Stimulated activated CD8-positive, alpha-beta memory T cell treated with anti-CD3 and anti-CD28 coated beads, Interleukin-4, amount 100 ng/mL, for 24 hours (primary cell): Measurements from ENCODE around the gene LCNL1.

ENCODE experiments used
- DNase-seq: peaks from one replicate; pipeline ENCODE4 v3.0.0-alpha.2; 2020; ENCODE audit warnings: low read depth

Gene LCNL1

DNA sequence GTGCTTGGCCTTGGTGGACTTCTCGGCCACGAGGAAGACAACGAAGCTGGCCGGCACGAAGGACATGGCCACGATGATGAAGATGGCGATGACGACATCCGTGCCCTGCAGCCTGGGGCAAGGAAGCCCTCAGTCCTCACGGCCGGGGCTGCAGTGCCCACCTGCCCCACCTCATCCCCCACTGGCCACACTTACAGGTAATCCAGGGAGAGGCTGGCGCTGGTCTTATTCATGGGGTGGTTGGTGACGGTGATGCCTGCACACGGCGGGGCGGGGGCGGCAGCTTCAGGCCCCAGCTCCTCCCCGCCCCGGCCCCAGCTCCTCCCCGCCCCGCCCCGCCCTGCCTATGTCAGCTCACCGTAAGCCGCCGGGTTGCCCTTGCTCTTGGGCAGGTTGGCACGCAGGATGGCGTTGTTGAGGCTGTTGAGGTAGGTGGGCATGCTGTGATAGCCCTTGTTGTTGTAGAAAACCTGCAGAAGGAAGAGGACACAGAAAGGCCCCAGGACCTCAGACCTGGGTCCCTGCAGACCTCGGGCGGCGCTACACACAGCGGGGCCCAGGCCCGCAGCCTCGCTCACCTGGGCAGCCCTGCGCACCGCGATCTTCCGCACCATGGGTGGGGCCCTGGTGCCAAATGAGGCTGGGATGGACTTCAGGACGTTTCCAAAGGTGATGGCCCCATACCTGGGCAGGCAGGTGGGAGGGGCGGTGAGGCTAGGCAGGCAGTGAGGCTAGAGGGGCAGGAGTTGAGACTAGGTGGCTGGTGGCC, 29.3 kb downstream of the LCNL1 start:
- no peak for DNase-seq

DNA sequence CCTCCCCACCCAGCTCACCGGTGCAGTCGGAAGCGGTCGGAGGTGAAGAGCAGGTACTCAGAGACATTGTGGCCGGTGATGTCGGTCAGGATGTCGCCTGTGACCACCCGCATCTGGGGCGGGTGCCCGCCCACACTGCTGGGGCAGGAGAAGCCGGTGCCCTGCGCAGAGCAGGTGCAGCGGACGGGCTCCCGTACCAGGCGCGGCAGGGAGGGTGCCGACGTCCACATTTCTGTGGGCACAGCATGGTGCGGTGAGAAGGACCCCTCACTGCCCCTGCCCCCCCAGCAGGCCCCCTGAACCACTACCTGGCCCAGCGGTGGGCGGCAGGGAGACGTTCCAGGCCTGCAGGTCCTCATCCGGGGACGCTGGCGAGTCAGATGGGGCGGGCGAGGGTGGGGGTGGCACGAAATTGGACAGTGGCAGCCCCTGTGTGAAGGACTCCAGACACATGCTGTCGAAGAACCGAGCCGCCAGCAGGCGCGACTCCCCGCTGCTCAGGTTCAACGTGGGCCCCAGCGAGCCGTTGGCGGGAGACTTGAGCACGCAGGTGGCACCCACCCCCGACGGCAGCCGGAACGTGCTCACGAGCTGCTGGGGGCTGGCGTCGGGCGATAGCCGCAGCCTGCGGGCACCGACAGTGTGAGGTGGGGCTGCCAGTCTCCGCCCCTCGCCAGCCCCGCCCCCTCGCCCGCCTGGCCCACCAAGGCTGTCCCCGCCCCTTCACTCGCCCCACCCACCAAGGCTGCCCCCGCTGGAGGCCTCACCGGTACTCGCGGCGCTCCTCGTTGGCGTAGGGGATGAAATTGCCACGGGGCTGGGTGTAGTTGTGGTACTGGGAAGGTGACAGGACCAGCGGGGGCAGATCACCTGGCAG, 30.1 kb downstream of the LCNL1 start:
- DNase-seq = no peak

DNA sequence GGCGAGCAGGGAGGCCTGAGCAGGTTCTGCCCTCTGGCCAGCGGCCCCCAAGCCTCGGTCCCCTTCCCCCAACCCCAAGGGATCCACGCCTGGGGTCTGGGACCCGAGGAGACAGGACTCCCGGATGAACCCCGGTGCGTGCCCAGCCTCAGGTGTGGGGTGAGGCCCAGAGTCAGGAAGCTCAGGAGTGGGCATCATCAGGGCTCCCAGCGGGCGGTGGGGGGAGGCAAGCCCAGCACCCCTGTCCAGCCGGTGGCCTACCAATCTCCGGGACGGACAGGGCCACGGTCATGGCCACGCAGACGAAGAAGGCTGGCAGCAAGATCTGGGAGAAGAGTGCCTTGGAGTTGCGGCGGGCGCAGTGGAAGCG, 30.8 kb downstream of the LCNL1 start:
- DNase-seq = no peak

DNA sequence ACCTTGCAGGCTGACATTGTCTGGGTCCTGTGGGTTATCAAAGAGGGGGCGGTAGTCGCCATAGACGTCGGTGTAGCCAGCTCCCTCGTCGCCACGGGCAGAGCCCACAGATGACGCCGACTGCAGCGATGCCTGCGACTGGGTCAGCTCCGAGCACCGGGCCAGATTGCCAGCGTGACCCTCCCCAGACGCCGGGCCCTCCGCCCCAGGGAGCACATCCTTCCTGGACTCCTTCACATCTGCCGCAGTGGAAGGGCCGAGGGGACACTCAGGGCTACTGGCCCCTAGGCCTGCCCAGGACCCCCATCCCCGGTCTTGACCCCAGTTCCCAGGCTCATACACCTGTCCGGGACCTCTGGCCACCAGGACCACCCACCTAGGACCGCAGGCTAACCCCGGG, 31.4 kb downstream of the LCNL1 start:
- no peak for DNase-seq

DNA sequence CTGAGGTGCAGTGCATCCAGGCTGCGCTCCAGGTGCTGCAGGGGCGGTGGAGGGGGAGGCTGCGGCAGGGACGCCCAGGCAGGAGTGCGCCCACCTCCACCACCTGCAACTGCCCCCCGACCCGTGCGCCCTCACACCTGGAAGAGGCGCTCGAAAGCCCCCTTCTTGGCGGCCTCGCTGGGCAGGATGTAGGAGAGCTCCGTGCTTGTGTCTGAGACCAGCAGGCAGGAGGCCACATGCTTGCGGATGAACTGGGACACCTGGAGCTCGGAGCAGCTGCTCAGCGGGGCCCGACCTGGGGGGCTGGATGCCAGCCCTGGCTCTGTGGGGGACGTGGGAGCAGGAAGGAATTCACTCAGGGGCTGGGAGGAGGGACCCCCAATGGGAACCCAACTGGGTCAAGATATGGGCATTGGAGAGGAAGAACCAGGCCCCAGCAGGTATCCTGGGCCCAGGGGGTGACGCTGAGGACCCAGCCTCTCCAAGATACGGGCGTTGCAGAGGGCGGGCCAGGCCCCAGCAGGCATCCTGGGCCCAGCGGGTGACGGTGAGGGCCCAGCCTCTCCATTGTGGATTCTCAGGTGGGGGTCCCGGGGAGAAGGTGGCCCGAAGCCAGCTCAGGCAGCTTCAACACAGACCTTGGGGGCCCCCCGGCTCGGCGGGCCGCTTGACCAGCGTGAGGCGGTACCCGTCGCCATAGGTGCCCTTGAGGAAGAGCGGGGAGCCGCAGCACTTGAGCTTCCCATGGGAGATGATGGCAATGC, 32.2 kb downstream of the LCNL1 start:
- no peak for DNase-seq

DNA sequence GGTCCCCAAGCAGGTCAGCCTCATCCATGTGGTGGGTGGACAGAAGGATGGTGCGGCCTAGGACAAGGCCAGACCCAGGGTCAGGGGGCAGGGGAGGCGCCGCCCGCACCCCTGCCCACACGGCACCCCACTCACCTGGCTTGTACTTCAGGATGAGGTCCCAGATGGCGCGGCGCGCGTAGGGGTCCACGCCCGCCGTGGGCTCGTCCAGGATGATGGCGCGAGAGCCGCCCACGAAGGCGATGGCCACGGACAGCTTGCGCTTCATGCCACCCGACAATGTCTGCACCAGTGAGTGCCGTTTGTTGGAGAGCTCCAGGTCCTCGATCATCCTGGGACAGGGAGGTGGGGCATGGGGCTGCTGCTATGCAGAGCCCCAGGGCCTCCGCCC, 32.7 kb downstream of the LCNL1 start:
- no peak for DNase-seq

DNA sequence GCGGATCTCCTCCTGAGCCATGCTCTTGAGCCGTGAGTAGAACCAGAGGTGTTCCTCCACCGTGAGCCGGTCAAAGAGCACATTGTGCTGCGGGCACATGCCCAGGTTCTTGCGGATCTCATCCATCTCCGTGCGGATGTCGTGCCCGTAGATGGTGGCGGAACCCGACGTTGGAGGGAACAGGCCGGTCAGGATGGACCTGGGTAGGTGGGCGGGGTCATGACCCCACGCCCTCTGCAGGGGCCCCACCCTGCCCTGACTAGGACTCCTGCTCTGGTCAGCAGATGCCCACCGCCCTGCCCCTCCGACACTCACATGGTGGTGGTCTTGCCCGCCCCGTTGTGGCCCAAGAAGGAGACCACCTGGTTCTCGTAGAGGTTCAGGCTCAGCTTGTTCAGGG, 33.2 kb downstream of the LCNL1 start:
- DNase-seq = no peak

DNA sequence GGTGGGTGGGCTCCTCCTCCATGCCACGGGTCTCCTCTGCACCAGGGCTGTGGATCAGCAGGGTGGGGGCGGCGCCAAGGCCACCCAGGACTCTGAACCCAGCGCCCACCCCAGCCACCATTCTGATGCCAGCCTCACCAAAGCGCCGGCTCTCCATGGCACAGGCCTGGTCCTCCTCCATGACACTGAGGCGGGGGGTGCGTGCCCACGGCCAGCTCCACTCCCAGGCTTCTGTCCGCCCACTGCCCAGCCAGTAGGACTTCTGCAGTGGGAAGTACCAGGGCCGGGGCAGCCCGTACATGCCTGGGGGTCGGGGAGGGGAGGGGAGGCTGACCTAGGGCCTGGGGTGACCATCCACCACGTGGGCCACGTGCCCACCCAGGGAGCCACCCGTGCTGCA, 33.6 kb downstream of the LCNL1 start:
- DNase-seq = no peak

DNA sequence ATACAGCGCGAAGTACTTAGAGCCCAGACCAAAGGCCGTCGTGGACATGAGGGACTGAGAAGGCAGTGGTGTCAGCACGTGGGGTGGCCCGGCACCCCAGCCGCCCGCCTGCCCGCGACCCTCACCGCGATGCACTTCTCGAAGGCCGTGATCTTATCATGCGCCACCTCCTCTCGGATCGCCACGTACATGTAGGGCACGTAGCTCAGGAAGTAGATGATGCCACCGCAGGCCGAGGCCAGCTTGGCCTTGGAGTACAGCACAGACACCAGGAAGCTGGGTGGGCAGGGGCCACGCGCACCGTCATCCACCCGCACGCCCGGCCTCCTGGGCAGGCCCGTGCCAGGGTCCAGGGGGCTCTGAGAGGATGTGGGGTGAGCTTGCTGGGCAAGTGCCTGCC, 34.3 kb downstream of the LCNL1 start:
- no peak for DNase-seq

DNA sequence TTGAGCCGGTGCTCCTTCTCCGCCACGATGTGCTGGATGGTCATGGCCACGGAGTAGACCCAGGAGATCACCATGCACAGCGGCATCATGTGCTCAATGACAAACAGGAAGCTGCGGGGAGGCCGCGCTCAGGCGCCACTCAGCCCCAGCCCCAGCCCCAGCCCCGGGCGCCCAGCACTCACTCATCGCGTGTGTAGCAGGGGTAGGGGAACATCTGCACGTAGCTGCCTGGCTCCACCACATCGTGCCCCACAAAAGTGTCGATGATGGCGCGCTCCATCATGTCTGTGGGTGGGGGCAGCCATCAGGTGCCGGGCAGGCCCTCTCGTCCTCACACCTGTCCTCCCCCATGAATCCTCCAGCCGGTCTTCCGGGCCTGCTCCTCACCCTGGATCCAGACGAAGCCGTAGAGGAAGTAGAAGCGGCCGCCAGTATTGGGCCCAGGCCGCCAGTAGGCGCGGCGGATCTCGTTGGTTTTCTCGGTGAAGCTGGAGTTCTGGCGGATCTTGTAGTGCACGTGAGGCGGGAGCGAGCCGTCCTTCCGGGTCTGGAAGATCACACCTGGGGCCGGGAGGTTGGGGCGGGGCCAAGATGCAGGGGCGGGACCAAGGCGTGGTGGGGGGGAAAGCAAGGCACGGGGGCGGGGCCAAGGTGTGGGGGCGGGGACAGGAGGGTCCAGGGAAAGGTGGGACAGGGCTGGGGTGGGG, 35.2 kb downstream of the LCNL1 start:
- DNase-seq = no peak

DNA sequence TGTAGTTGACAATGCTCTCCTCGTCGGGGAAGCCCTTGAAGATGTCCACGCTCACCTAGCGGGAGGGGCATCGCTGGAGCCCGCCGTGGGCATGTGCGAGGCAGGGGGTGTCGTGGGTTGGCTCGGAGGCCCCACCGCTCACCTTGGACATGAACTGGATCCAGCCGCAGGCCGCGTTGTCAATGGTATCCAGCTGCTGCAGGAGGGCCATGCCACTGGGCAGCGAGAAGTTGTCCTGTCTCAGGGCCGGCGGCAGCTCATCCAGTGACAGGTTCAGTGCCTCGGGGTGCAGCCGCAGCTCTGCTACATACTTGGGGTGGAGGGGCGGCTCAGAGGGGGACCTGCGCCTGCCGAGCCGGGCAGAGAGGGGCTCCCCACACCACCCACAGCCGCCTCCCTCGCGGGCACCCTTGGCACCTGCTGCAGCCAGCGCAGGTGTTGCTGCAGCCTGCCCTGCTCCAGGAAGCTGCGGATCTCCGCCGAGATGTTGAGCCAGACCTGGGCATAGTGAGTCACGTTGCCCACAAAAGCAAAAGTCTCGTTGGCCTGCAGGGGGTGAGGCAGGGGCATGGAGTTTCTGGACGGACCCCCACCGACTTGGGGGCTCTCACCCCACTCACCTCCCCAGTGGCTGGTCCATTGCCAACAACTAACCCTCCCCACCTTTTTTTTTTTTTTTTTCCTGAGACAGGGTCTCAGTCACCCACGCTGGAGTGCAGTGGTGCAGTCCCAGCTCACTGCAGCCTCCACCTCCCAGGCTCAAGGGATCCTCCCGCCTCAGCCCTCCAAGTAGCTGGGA, 36.2 kb downstream of the LCNL1 start:
- no peak for DNase-seq

DNA sequence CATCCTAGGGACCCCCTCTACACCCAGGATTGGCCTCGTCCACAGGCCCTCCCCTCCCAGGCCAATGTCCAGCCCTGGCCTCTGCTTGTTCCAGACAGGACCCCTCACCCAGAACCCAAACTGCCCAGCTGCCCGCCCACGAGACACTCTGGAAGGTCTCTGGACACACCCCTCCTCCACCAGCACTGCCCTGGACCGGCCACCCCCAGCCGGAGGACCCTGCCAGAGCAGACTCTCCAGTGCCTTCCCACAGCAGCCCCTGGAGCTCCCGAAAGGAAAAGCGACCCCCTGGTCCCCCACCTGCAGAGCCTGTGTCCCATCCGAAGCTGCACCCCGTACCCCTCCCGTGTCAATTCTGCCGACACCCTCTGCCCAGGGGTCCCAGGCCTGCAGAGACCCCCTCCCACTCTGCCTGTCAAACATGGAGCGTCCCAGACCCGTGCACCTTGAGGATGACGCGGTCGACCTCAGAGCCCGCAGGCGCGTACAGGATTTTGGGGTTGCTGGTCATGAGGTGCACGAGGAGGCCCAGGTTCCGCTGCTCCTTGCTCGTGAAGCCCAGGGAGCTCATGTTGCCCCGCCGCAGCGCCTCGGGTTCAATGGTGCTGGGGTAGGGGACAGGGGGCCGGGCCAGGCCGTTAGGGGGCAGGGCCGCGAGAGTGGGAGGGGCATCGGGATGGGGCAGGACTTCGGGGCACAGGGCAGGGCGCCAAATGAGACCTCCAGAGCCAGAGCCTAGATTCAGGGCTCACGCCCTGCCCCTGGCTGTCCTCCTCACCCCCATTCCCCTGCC, 37.3 kb downstream of the LCNL1 start:
- no peak for DNase-seq

DNA sequence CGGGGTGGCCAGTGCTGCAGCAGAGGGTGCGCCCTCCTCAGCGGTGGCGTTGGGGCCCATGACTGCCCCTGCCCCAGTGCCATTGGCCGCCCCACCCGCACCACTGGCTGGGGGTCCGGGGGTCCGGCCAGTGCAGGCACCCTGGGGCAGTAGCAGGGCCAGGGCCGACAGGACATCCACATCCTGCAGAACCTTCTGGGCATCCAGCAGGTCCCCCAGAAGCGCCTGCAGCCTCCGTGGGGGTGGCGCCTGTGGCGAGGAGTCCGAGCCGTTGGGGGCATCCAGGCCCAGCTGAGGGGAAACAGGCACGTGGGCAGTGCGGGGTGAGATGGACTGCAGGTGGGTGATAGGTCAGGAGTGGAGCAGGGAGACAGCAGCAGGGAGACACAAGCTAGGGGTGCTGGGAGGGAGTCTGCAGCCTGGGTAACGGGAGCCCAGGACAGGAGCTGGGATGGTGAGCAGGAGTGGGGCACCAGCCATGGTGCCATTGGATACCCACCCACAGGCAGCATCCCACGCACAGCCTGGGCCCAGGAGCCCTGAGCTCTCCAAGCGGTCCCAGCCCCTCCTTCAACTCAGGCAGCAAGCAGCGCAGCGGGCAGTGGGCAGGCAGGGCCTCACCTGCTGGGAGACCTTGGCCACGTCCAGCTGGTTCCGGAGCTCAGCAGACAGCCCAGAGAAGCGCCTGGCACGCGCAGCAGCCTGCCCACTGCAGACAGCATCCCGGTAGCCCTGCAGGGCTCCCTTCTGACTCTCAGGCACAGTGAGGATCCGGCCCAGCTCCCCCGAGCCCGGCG, 38.2 kb downstream of the LCNL1 start:
- DNase-seq = no peak

DNA sequence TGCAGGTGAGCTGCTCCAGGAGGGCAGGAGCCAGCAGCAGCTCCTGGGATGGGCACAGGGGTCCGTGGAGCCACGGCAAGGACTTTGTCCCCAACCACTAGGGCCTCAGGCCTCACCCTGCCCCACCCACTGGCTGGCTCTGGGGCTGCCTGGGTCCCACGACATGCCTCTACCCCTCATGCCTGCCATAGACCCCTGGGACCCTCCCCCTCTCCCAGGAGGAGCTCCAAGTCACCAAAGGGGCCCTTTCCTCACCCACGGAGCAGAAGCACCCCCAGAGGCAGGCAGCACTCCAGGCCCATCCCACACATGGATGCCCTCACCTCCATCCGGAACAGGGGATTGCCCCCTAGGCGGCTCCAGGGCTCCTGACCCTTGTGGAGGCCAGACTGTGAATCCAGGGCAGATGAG, 38.8 kb downstream of the LCNL1 start:
- DNase-seq = no peak

DNA sequence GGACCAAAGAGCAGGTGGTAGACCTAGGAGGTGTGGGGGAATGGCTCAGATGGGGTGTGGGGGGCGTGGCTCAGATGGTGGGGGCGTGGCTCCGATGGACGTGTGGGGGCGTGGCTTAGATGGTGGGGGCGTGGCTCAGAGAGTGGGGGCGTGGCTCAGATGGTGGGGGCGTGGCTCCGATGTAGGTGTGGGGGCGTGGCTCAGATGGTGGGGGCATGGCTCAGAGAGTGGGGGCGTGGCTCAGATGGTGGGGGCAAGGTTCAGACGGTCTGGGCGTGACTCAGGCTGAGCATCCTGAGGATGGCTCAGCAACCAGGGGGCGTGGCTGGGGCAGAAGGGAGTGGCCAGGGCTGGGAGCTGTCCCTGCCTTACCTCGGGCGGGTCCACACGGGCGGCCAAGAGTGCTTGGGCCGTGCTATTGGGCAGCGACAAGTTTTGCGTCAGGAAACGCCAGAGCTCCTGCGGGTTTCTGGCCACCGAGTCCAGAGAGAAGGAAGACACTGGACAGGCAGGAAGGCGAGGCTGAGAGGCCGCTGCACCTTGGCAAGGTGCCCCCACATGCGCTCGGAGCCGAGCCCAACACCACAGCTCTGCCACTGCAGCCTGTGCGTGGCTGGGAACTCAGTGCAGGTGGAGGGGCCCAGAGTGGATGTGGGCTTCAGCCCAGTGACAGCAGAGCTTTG, 39.3 kb downstream of the LCNL1 start:
- DNase-seq = peak; percentile 67

DNA sequence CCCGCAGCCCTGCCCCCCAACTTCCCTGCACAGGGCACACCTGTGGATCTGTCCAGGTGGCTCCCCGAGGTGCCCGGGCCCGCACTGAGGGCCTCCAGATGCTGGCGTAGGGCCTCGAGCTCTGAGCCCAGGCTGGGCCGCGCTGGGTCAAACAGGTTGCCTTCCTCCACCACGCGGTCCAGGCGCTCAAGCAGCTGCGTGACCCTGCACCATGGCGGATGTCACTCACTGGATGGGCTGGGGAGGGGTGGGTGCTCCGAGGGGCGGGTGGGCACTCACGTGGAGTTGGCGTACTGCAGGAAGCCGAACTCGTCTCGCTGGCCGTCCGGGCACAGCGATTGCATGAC, 39.8 kb downstream of the LCNL1 start:
- DNase-seq = no peak

DNA sequence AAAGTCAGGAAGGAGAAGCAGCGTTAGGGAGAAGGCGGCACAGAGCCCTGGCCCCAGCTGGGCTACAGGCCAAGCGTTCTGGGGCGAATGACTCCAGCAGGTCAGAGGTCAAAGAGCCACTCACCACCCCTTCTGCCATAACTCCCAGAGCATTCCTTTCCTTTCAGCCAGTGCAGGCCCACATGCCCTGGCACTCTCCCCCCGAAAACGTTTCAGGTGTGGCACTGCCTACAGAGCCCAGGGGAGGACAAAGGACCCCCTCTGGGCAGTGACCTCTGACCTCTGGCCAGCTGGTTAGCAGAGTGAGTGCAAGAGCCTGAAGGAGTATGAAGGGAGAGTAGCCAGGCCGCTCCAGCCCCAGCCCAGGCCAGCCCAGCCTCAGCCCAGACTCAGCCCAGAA, 40.4 kb downstream of the LCNL1 start:
- no peak for DNase-seq

DNA sequence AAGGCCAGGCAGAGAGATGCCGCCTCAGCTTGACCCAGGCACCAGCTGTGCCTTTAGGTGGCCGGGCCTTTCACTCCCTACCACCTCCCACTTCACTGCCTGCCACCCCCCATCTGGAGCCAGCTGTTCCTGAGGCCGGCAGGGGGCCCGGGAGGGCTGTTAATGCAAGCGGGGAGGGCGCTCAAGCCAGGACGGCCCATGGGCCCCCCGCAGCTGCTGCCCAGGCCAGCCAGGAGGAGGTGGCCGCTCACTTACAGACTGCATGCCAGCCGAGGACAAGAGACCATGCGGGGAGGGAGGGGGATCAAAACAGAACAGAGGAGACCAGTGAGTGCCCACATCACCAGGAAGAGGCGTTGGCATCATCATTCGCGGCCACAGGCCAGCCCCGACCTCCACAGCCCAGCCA, 40.8 kb downstream of the LCNL1 start:
- DNase-seq = no peak

DNA sequence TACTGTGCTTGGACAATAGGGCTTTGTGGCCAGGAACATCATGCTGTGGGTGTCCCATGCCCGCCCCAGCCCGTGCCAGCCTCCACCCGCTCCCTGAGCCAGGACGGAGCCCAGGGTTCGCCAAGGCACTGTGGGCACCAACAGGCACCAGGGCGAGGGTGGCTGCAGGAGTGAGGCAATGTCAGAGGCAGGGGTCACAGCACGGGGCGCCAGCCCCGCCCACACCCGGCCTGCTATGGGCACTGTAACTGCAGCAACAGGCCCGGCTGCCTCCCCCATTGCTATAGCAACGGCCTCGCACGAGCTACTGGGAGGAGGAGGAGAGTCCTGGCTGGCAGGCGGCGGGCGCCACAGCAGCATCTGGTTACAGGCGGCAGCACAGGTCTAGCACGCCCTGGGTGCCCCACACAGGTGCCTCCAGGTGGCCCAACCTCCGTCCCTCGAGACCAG, 42.7 kb downstream of the LCNL1 start:
- DNase-seq = no peak
